Measurements from ENCODE around the gene ORAI2.
"Not testable (repeated sequence)": the region's sequence is repeated elsewhere in the genome, so short reads cannot be mapped to it uniquely, and the experiment has no call there.

Gene ORAI2

GRCh38 chr7:102453319-102453718 is 19.9 kb downstream of the ORAI2 start:
- H3K27me3 ChIP-seq (ENCODE audit: insufficient read depth, low read length) = no peaks in the 10 kb centered on the region
- H3K4me2 ChIP-seq (ENCODE audit: low read length) = no peak overlapping the region
- H2AFZ ChIP-seq (ENCODE audit: low read length) = no peak overlapping the region
- H4K20me1 ChIP-seq (ENCODE audit: insufficient read depth, low read length) = no peaks in the 10 kb centered on the region
- H3K79me2 ChIP-seq (ENCODE audit: insufficient read depth, low read length) = no peaks in the 10 kb centered on the region
- H3K4me1 ChIP-seq (ENCODE audit: insufficient read depth, low read length, severe bottlenecking) = peaks cover 28% of the 10 kb centered on the region
- peaks cover 34% of the 10 kb centered on the region for H3K36me3 ChIP-seq (ENCODE audit: insufficient read depth, low read length)
- H3F3A ChIP-seq (ENCODE audit: insufficient read depth, low read length) = no peaks in the 10 kb centered on the region; the same call in 1 of the 2 replicates
- no peak for TF ChIP-seq EZH2 (IDR thresholded peaks at IDR 0.05; ENCODE audit: borderline replicate concordance, low read length)
- TF ChIP-seq, protein P1, sequence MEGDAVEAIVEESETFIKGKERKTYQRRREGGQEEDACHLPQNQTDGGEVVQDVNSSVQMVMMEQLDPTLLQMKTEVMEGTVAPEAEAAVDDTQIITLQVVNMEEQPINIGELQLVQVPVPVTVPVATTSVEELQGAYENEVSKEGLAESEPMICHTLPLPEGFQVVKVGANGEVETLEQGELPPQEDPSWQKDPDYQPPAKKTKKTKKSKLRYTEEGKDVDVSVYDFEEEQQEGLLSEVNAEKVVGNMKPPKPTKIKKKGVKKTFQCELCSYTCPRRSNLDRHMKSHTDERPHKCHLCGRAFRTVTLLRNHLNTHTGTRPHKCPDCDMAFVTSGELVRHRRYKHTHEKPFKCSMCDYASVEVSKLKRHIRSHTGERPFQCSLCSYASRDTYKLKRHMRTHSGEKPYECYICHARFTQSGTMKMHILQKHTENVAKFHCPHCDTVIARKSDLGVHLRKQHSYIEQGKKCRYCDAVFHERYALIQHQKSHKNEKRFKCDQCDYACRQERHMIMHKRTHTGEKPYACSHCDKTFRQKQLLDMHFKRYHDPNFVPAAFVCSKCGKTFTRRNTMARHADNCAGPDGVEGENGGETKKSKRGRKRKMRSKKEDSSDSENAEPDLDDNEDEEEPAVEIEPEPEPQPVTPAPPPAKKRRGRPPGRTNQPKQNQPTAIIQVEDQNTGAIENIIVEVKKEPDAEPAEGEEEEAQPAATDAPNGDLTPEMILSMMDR (IDR thresholded peaks at IDR 0.05; ENCODE audit: low read length) = no peak
- no peak overlapping the region for H3K27ac ChIP-seq (ENCODE audit: low read depth, low read length, poor library complexity, severe bottlenecking)
- no peaks in the 10 kb centered on the region for H3K9me3 ChIP-seq (ENCODE audit: low read length)
- H3K4me3 ChIP-seq (ENCODE audit: low read depth, low read length, poor library complexity, severe bottlenecking) = no peak overlapping the region
- H3K9ac ChIP-seq (ENCODE audit: low read length) = no peak overlapping the region
- no peaks in the 10 kb centered on the region for H3K9me2 ChIP-seq (ENCODE audit: low read depth, low read length)

DNA sequence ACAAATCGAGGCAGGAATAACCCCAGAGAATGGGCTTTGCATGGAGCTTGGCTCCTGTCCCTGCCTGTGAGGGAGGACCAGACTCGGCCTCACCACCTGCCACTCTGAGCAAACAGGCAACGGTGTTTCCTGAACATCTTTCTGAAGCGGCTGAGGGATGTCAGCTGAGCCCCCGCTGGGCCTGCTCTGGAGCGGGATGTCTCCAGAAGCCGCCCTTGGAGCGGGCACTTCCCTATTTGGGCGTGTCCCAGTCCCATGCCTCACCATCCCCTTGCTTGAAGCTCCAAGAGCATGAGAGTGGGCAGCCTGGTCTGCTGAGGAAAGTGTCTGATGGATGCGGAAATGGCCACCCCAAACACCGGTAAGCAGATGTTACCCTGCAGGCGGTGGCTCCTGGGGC is 21.1 kb downstream of the ORAI2 start:
- H3K27ac ChIP-seq (ENCODE audit: low read depth, low read length, poor library complexity, severe bottlenecking) = peak overlapping the region; percentile 62
- no peak overlapping the region for H3K4me3 ChIP-seq (ENCODE audit: low read depth, low read length, poor library complexity, severe bottlenecking)
- no peaks in the 10 kb centered on the region for H3K27me3 ChIP-seq (ENCODE audit: insufficient read depth, low read length)
- H2AFZ ChIP-seq (ENCODE audit: low read length) = no peak overlapping the region
- no peak overlapping the region; the same call in 1 of the 2 replicates for H3K9ac ChIP-seq (ENCODE audit: low read length)
- no peaks in the 10 kb centered on the region for H3K79me2 ChIP-seq (ENCODE audit: insufficient read depth, low read length)
- no peaks in the 10 kb centered on the region for H4K20me1 ChIP-seq (ENCODE audit: insufficient read depth, low read length)
- no peaks in the 10 kb centered on the region; the same call in 1 of the 2 replicates for H3F3A ChIP-seq (ENCODE audit: insufficient read depth, low read length)
- H3K4me1 ChIP-seq (ENCODE audit: insufficient read depth, low read length, severe bottlenecking) = peaks cover 28% of the 10 kb centered on the region
- no peaks in the 10 kb centered on the region for H3K9me2 ChIP-seq (ENCODE audit: low read depth, low read length)
- H3K4me2 ChIP-seq (ENCODE audit: low read length) = no peak overlapping the region
- no peak for TF ChIP-seq EZH2 (IDR thresholded peaks at IDR 0.05; ENCODE audit: borderline replicate concordance, low read length)
- TF ChIP-seq, protein P1 (IDR thresholded peaks at IDR 0.05; ENCODE audit: low read length) = no peak
- peaks cover 37% of the 10 kb centered on the region for H3K36me3 ChIP-seq (ENCODE audit: insufficient read depth, low read length)
- no peaks in the 10 kb centered on the region for H3K9me3 ChIP-seq (ENCODE audit: low read length)

DNA sequence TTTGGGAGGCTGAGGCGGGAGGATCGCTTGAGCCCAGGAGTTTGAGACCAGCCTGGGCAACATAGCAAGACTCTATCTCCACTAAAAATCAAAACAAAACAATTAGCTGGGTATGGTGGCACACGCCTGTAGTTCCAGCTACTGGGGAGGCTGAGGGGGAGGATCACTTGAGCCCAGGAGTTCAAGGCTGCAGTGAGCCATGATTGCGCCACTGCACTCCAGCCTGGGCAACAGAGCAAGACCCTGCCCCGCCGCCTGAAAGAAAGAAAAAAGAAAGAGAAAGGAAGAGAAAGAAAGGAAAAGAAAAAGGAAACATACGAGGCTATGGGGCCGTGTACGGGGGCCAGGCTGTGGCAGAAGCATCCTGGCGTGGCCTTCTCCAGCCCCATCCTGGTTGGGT is 21.6 kb downstream of the ORAI2 start:
- not testable (repeated sequence) for H3K27me3 ChIP-seq (ENCODE audit: insufficient read depth, low read length); H3K79me2 ChIP-seq (ENCODE audit: insufficient read depth, low read length); H3F3A ChIP-seq (ENCODE audit: insufficient read depth, low read length); H2AFZ ChIP-seq (ENCODE audit: low read length); H3K9me3 ChIP-seq (ENCODE audit: low read length); H4K20me1 ChIP-seq (ENCODE audit: insufficient read depth, low read length); H3K4me2 ChIP-seq (ENCODE audit: low read length); H3K9ac ChIP-seq (ENCODE audit: low read length); H3K4me3 ChIP-seq (ENCODE audit: low read depth, low read length, poor library complexity, severe bottlenecking); H3K9me2 ChIP-seq (ENCODE audit: low read depth, low read length)
- Histone ChIP-seq H3K27ac (ENCODE audit: low read depth, low read length, poor library complexity, severe bottlenecking) (peak overlapping the region; percentile 62), H3K36me3 (ENCODE audit: insufficient read depth, low read length) (peaks cover 39% of the 10 kb centered on the region), H3K4me1 (ENCODE audit: insufficient read depth, low read length, severe bottlenecking) (peaks cover 28% of the 10 kb centered on the region)

DNA sequence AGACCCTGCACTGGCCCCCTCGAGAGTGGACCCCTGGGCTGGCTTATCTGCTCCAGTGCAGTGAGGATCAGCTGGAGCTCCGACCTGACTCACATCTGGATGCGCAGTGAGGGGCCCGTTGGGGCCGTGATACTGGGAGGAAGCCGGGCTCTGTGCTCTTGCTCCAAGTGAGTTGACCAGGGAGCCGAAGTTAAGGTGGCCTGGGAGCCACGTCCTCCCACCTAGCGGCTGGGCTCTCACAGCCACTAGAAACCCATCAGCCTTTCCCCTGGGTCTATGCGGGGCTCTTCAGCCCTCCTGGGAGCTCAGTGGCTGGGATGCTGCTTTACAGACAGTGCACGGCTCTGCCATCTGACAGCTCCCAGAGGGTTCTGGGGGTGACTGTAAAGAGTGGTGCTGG is 22.2 kb downstream of the ORAI2 start:
- no peaks in the 10 kb centered on the region for H3K27me3 ChIP-seq (ENCODE audit: insufficient read depth, low read length)

More for the DNA sequence above, 22.2 kb downstream of the ORAI2 start:
- Histone ChIP-seq H3K4me1 (ENCODE audit: insufficient read depth, low read length, severe bottlenecking) (peaks cover 22% of the 10 kb centered on the region), H3K9ac (ENCODE audit: low read length) (no peak overlapping the region), H3K4me3 (ENCODE audit: low read depth, low read length, poor library complexity, severe bottlenecking) (no peak overlapping the region), H3K27ac (ENCODE audit: low read depth, low read length, poor library complexity, severe bottlenecking) (no peak overlapping the region), H3F3A (ENCODE audit: insufficient read depth, low read length) (no peaks in the 10 kb centered on the region; the same call in 1 of the 2 replicates), H3K9me2 (ENCODE audit: low read depth, low read length) (no peaks in the 10 kb centered on the region), H2AFZ (ENCODE audit: low read length) (no peak overlapping the region), H3K79me2 (ENCODE audit: insufficient read depth, low read length) (no peaks in the 10 kb centered on the region), H3K36me3 (ENCODE audit: insufficient read depth, low read length) (peaks cover 39% of the 10 kb centered on the region), H3K9me3 (ENCODE audit: low read length) (no peaks in the 10 kb centered on the region), H4K20me1 (ENCODE audit: insufficient read depth, low read length) (no peaks in the 10 kb centered on the region), H3K4me2 (ENCODE audit: low read length) (no peak overlapping the region)
- TF ChIP-seq, protein P1 (IDR thresholded peaks at IDR 0.05; ENCODE audit: low read length) = no peak
- no peak for TF ChIP-seq EZH2 (IDR thresholded peaks at IDR 0.05; ENCODE audit: borderline replicate concordance, low read length)

Measured in OCI-LY1 (cell line).